Mucosa of descending colon (tissue), 3 donors: ENCODE data around the gene SIAH3. TPM values are rescaled to one million over a fixed set of nuclear protein-coding genes. Genes with fewer than 3 reads are reported as not detected.

Source experiments
- ATAC-seq: fragments of 200-7000 bp; cut with Tn5 transposase; one replicate; pipeline ENCODE4 v1.9.1; 2020; ENCODE audit warnings: mild to moderate bottlenecking, moderate library complexity
- DNase-seq, 3 donors: peaks; one replicate each; pipeline ENCODE4 v3.0.0-alpha.2; 2020
- H3K36me3 ChIP-seq: fragments of 200-600 bp; one replicate; pipeline ENCODE4 v1.8.0; 2021; ENCODE audit warnings: low read depth, mild to moderate bottlenecking
- H3K4me1 ChIP-seq: fragments of 200-600 bp; one replicate; pipeline ENCODE4 v1.8.0; 2021; ENCODE audit warnings: low read depth, mild to moderate bottlenecking
- H3K4me3 ChIP-seq: fragments of 200-600 bp; one replicate; pipeline ENCODE4 v1.8.0; 2021; ENCODE audit warnings: mild to moderate bottlenecking
- H3K9me3 ChIP-seq: fragments of 200-600 bp; one replicate; pipeline ENCODE4 v1.8.0; 2021; ENCODE audit warnings: mild to moderate bottlenecking
- CTCF ChIP-seq: fragments of 200-600 bp; IDR thresholded peaks from one replicate; pipeline ENCODE4 v1.8.0; 2022; ENCODE audit warnings: antibody characterized with exemption, mild to moderate bottlenecking
- intact Hi-C, 2 donors: fragments of 100-400 bp; cut with DNase I in 1 of 2; cut with micrococcal nuclease in 1 of 2; formaldehyde crosslinking; loops; one replicate each; pipeline versions ENCODE4 v1.11.0 to v1.11.1; 2022; cut with DNase I, micrococcal nuclease
- total RNA-seq, 3 donors: library from RNA; stranded (reverse); fragmentation: NEBNext Ultra II Directional in 2 of 3; extraction: Animal tissue kit (Norgen Biotek cat#: 25700) in 2 of 3; gene quantifications; one replicate each; pipeline versions ENCODE4 v1.2.1 to v1.2.4, GENCODE V29; 2021 to 2023
- donor health status: DM: no; HTN: no; CAD: no; lungs with moderate emphysema.
- donor health status: DM: no; HTN: no; CAD: no.
- donor health status: DM: no; HTN: yes; CAD: no.

SIAH3 gene
- total RNA-seq, 3 donors from 2014 or later, result 0.05 to 0.06 (median 0.06) TPM

GRCh38 chr13:45744979-45745378 is 106.6 kb downstream of the SIAH3 start:
- intact Hi-C loops, result no loop called here
- Histone ChIP-seq H3K4me3 (no peak overlapping the region), H3K4me1 (no peaks in the 10 kb centered on the region), H3K36me3 (no peaks in the 10 kb centered on the region), H3K9me3 (no peaks in the 10 kb centered on the region)
- ATAC-seq (no peak), DNase-seq (no peak)
- TF ChIP-seq CTCF, result no peak

- DNase-seq, result no peak
- ATAC-seq, result no peak
- H3K36me3 ChIP-seq, result no peaks in the 10 kb centered on the region
- H3K9me3 ChIP-seq, result no peaks in the 10 kb centered on the region
- TF ChIP-seq CTCF, result no peak
- H3K4me3 ChIP-seq, result no peak overlapping the region
- intact Hi-C loops, result no loop called here
- no peaks in the 10 kb centered on the region for H3K4me1 ChIP-seq
Observed at GRCh38 chr13:45742985-45743384, 108.6 kb downstream of the SIAH3 start.

- H3K36me3 ChIP-seq, result no peaks in the 10 kb centered on the region
- H3K4me3 ChIP-seq, result no peak overlapping the region
- H3K4me1 ChIP-seq, result no peaks in the 10 kb centered on the region
- ATAC-seq (no peak), DNase-seq (no peak)
- no peak for TF ChIP-seq CTCF
- intact Hi-C loops, result no loop called here
- no peaks in the 10 kb centered on the region for H3K9me3 ChIP-seq
Observed at GRCh38 chr13:45737571-45738017, 114.0 kb downstream of the SIAH3 start.

GRCh38 chr13:45733361-45733760 is 118.2 kb downstream of the SIAH3 start:
- ATAC-seq (no peak), DNase-seq (no peak)
- Histone ChIP-seq H3K4me1 (no peaks in the 10 kb centered on the region), H3K36me3 (no peaks in the 10 kb centered on the region), H3K9me3 (no peaks in the 10 kb centered on the region), H3K4me3 (no peak overlapping the region)
- TF ChIP-seq CTCF, result no peak
- intact Hi-C loops, result no loop called here

- no peak for TF ChIP-seq CTCF
- no peak overlapping the region for H3K4me3 ChIP-seq
- intact Hi-C loops, result no loop called here
- H3K4me1 ChIP-seq, result no peaks in the 10 kb centered on the region
- no peaks in the 10 kb centered on the region for H3K36me3 ChIP-seq
- no peak for DNase-seq
- H3K9me3 ChIP-seq, result no peaks in the 10 kb centered on the region
- ATAC-seq, result no peak
Observed at GRCh38 chr13:45732916-45733315, 118.6 kb downstream of the SIAH3 start.

GRCh38 chr13:45731455-45731854 is 120.1 kb downstream of the SIAH3 start:
- no peak for DNase-seq
- no peak for ATAC-seq
- intact Hi-C loops, result no loop called here

More at GRCh38 chr13:45731455-45731854, 120.1 kb downstream of the SIAH3 start:
- TF ChIP-seq CTCF, result no peak
- H3K4me1 ChIP-seq, result no peaks in the 10 kb centered on the region
- H3K9me3 ChIP-seq, result no peaks in the 10 kb centered on the region
- H3K4me3 ChIP-seq, result no peak overlapping the region
- no peaks in the 10 kb centered on the region for H3K36me3 ChIP-seq
